ENCODE data around the gene CNN2. TPM values are rescaled to one million over a fixed set of nuclear protein-coding genes. Genes with fewer than 3 reads are reported as not detected.
A peak's percentile ranks its signal among the peaks of the same experiment; 100 is the strongest.

CNN2 gene
- total RNA-seq, 1 experiment from 2014 or later: 194 TPM

DNA sequence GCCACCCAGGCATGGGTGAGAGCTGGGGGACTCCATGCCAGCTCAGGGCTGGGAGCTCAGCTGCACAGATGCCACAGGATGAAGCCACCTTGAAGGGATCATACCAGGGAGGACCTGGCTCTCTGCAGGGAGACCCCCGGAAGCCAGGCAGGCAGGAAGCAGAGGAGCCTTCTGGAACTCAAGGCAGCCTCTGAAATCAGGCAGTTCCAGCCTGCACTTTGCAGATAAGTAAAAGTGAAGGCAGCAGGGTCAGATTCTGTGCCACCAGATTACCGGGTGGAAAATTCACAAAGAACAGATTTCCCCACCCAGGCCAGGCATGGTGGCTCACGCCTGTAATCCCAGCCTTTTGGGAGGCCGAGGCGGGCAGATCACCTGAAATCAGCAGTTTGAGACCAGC is 8.0 kb upstream of the CNN2 start:
- peak overlapping the region; percentile 95 for H3K4me3 Mint-ChIP-seq (ENCODE audit: unreplicated experiment)
- Histone ChIP-seq H3K27me3 (replicated peaks; ENCODE audit: control insufficient read depth, insufficient read depth, low read length) (no peaks in the 10 kb centered on the region), H3K4me1 (peaks cover 23% of the 10 kb centered on the region), H3K4me3 (ENCODE audit: low read depth, low read length) (no peak overlapping the region), H3K9me3 (no peaks in the 10 kb centered on the region), H3K36me3 (ENCODE audit: control insufficient read depth, insufficient read depth, low read length) (no peaks in the 10 kb centered on the region; the same call in 1 of the 2 replicates)
- peaks cover 8% of the 10 kb centered on the region for H3K4me1 Mint-ChIP-seq (ENCODE audit: low read depth, unreplicated experiment)
- CTCF ChIA-PET: interaction anchor here (0.7 kb wide), 1 partner anchor 22 kb away, joined by 3 read pairs; the partner anchor contains the start of gene ABCA7
- no peak for DNase-seq
- H3K27me3 Mint-ChIP-seq (ENCODE audit: insufficient read depth, unreplicated experiment): no peaks in the 10 kb centered on the region
- POLR2A ChIA-PET: no interaction called here
- intact Hi-C loops (cut with micrococcal nuclease; ENCODE audit: unreplicated experiment): no loop called here
- peaks cover 38% of the 10 kb centered on the region for H3K36me3 Mint-ChIP-seq (ENCODE audit: insufficient read depth, unreplicated experiment)
- H3K27ac Mint-ChIP-seq (ENCODE audit: unreplicated experiment): no peak overlapping the region
- BruUV-seq (replicated peaks): TSS peak; percentile 36
- no peak for TF ChIP-seq CTCF (IDR thresholded peaks at IDR 0.05; ENCODE audit: insufficient read depth in 1 of 2, low read depth in 1 of 2, low read length in 1 of 2, severe bottlenecking in 1 of 2, unreplicated experiment in 1 of 2)
- H3K9me3 Mint-ChIP-seq (ENCODE audit: unreplicated experiment): no peaks in the 10 kb centered on the region

- Mint-ChIP-seq H3K36me3 (ENCODE audit: insufficient read depth, unreplicated experiment) (peaks cover 31% of the 10 kb centered on the region), H3K9me3 (ENCODE audit: unreplicated experiment) (no peaks in the 10 kb centered on the region), H3K4me3 (ENCODE audit: unreplicated experiment) (peak overlapping the region; percentile 95), H3K27me3 (ENCODE audit: insufficient read depth, unreplicated experiment) (no peaks in the 10 kb centered on the region), H3K4me1 (ENCODE audit: low read depth, unreplicated experiment) (peaks cover 8% of the 10 kb centered on the region), H3K27ac (ENCODE audit: unreplicated experiment) (peak overlapping the region; percentile 99)
- no TSS peak for BruUV-seq (replicated peaks)
- Histone ChIP-seq H3K4me3 (ENCODE audit: low read depth, low read length) (peak overlapping the region; percentile 62), H3K36me3 (ENCODE audit: control insufficient read depth, insufficient read depth, low read length) (no peaks in the 10 kb centered on the region), H3K27me3 (replicated peaks; ENCODE audit: control insufficient read depth, insufficient read depth, low read length) (no peaks in the 10 kb centered on the region), H3K9me3 (no peaks in the 10 kb centered on the region), H3K4me1 (peaks cover 23% of the 10 kb centered on the region)
- CTCF ChIA-PET: interaction anchor here (0.7 kb wide), 1 partner anchor 21 kb away, joined by 3 read pairs; the partner anchor contains the start of gene ABCA7
- no peak for TF ChIP-seq CTCF (IDR thresholded peaks at IDR 0.05; ENCODE audit: insufficient read depth in 1 of 2, low read depth in 1 of 2, low read length in 1 of 2, severe bottlenecking in 1 of 2, unreplicated experiment in 1 of 2)
- no peak for DNase-seq
- POLR2A ChIA-PET: interaction anchor here (1.0 kb wide), 1 partner anchor 46 kb away, joined by 4 read pairs; no protein-coding TSS in a partner anchor
- intact Hi-C loops (cut with micrococcal nuclease; ENCODE audit: unreplicated experiment): no loop called here
Observed at GRCh38 chr19:1018932-1019615, 7.3 kb upstream of the CNN2 start.

- Histone ChIP-seq H3K27me3 (replicated peaks; ENCODE audit: control insufficient read depth, insufficient read depth, low read length) (no peaks in the 10 kb centered on the region), H3K4me1 (peaks cover 23% of the 10 kb centered on the region), H3K4me3 (ENCODE audit: low read depth, low read length) (peak overlapping the region; percentile 62), H3K9me3 (no peaks in the 10 kb centered on the region), H3K36me3 (ENCODE audit: control insufficient read depth, insufficient read depth, low read length) (no peaks in the 10 kb centered on the region)
- no peaks in the 10 kb centered on the region for H3K9me3 Mint-ChIP-seq (ENCODE audit: unreplicated experiment)
- H3K27me3 Mint-ChIP-seq (ENCODE audit: insufficient read depth, unreplicated experiment): no peaks in the 10 kb centered on the region
- CTCF ChIA-PET: no interaction called here
- intact Hi-C loops (cut with micrococcal nuclease; ENCODE audit: unreplicated experiment): no loop called here
- H3K4me1 Mint-ChIP-seq (ENCODE audit: low read depth, unreplicated experiment): peaks cover 8% of the 10 kb centered on the region
- no peak for DNase-seq
- H3K4me3 Mint-ChIP-seq (ENCODE audit: unreplicated experiment): peak overlapping the region; percentile 95
- POLR2A ChIA-PET: interaction anchor here (1.0 kb wide), 1 partner anchor 45 kb away, joined by 4 read pairs; no protein-coding TSS in a partner anchor
- no peak for TF ChIP-seq CTCF (IDR thresholded peaks at IDR 0.05; ENCODE audit: insufficient read depth in 1 of 2, low read depth in 1 of 2, low read length in 1 of 2, severe bottlenecking in 1 of 2, unreplicated experiment in 1 of 2)
- BruUV-seq (replicated peaks): no TSS peak
- peak overlapping the region; percentile 99 for H3K27ac Mint-ChIP-seq (ENCODE audit: unreplicated experiment)
- H3K36me3 Mint-ChIP-seq (ENCODE audit: insufficient read depth, unreplicated experiment): peaks cover 29% of the 10 kb centered on the region
Observed at GRCh38 chr19:1019616-1019961, 6.8 kb upstream of the CNN2 start.
